DMS79 treated with DMSO at 0.1 percent for 48 hours (cell line): ENCODE data around the gene FRMD3.
"Not testable (repeated sequence)": the region's sequence is repeated elsewhere in the genome, so short reads cannot be mapped to it uniquely, and the experiment has no call there.

Experiments
- DNase-seq: peaks from one replicate; lab custom pipeline; 2025; lab: John Stamatoyannopoulos, UW

FRMD3 gene

GRCh38 chr9:83388346-83388745 is 149.9 kb downstream of the FRMD3 start:
- DNase-seq = no peak

DNA sequence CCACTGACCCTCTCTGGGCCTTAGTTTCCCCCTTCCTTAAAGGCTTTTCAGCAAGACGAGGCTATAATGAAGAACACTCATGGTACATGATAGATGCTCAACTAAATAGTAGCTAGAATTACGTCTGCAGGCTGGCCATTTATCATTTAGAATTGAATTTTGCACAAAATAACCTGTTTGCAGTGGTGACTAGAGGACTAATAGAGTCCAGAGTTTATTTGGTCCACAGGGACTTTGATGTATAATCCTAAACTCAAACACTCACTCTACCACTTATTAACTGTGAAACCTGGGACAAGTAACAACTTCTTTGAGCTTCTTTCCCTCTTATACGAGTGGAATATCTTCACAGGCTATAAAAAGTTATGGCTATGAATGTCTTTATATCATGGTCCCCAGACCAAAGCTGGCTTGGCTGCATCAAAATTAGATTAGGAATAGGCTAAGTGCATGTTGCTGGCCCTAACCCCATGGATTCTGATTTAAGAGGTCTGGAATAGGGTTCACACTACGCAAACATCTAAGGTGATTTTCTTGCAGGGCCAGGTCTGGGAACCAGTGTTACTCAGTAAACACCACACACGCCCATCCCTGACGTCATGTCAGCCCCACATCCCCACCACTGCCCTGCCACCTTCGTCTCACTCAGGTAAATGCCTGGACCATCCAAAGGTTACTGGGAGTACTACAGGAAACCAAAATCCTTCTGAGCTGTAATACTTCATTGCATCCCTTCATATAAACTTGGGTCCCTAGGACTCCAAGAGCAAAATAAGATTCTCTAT is 150.6 kb downstream of the FRMD3 start:
- no peak for DNase-seq

GRCh38 chr9:83385317-83385716 is 152.9 kb downstream of the FRMD3 start:
- DNase-seq = no peak

- DNase-seq = peak; percentile 23
These were observed 154.0 kb downstream of the FRMD3 start for GRCh38 chr9:83384214-83384613.

DNA sequence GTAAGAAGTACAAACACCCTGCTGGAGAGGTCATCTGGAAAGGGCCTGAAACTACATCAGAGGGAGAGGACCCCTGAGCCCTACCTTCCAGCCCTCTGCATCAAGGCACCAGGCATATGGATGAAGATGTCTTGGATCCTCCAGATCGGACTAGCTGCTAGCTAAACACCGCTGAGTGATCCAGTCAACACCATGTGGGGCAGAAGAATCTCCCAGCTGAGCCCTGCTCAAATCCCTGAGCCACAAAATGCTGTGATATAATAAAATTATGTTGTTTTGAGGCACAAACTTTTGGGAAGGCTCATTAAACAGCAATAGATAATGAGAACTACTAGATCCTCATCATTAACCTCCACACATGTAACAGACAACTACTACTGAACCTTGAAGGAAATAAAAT is 155.2 kb downstream of the FRMD3 start:
- DNase-seq = no peak

- no peak for DNase-seq
These were observed 155.8 kb downstream of the FRMD3 start for GRCh38 chr9:83382421-83382820.

- DNase-seq = no peak
These were observed 159.2 kb downstream of the FRMD3 start for GRCh38 chr9:83379045-83379444.

DNA sequence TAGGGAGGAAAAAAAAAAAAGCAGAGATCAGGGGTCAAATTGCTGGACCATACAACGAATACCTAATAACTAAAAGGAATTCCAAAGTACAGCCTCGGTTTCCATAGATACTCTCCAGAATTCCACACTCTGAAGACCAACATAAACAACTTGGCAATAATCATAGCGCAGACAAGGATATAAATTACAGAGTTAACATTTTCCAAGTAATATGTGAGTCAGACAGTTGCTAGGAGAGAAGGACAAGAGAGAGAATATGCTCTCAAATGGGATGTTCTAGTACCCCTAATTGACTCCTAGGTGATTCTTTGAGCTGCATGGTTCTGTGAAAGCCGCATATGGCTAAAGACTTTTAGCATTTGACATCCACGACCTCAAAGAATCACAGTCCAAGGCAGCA is 165.2 kb downstream of the FRMD3 start:
- no peak for DNase-seq

DNA sequence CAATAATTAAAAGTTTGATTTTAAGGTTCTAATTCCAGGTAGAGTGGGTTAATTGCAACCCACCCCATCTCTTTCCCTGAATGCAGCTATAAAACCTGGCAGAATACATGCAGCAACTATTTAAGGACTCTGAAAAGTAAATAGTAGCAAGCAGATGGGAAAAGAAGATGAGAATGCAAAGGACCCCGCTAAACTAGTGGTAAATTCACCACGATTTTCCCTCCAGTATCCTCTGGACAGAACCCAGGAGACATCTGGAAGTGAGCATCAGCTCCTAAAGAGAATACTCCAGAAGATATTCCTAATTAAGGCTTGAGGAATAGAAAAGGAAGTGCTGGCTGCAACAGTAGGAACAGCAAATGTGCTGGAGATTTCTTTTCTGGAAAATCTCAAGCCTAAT is 170.9 kb downstream of the FRMD3 start:
- DNase-seq = no peak

GRCh38 chr9:83362341-83362995 is 175.7 kb downstream of the FRMD3 start:
- no peak for DNase-seq

DNA sequence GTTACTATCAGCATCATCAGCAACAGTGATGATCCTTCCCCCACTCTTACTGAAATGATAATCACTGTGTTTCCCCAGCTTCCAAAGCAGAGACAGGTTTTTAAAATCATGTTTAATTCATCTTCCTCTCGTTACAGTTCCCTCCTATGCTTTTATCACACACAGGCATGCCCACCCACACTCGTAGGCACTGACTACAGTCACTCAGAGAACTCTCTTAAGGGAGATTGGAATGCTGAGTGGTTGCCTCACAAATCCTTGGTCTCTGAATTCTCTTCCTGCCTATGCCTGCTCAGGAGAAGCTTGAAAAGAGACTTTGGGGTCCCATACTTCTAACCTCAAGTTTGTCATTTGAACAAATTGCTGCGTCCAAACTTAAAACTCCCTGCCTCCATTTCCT is 179.2 kb downstream of the FRMD3 start:
- no peak for DNase-seq

DNA sequence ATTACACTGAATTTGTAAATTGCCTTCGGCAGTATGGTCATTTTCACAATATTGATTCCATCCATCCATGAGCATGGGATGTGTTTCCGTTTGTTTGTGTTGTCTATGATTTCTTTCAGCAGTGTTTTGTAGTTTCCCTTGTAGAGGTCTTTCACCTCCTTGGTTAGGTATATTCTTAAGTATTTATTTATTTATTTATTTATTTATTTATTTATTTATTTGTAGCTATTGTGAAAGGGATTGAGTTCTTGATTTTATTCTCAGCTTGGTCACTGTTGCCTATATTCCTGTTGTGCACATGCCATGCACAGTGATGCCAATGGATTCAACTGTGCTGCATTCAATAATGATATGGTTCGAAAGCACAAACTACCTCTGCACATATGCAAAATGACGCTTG is 179.7 kb downstream of the FRMD3 start:
- DNase-seq = not testable (repeated sequence)

DNA sequence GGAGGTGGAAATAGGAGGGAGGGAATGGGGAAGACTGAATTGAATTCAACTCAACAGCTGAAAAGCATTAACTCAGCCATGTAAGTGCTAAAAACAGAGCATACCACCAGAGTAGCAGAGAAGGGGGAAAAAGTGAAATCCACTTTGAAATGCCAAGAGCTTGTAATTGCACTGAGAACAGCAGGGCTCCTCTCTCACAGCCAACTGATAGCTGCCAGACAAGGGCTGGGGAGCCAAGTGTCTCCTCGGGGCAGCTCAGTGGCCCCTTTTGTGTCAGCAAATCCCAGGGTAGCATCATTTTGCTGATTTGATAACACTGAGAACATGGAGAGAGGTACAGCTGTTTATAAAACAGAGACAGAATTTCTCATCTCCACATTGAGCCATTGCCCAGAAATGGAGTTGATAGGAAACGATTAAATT is 182.5 kb downstream of the FRMD3 start:
- DNase-seq = no peak

DNA sequence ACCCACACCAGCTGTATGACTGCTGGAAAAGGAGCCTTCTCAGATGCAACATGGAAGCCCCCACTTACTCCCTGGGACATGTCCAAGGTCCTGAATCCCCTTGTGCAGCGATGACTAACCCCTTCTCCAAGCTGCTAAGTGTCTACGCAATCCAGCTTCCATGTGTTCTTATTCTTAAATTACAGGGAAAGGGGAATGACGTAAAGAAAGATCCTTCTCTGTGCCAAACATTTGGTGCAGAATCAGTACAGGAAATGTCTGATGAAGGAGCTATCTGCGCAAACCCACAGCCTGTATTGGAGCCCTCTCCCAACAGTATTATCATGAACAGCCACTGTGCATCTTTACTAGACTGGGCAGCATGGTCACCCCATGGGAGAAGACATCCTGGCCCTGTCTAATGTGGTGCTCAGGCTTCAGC is 183.2 kb downstream of the FRMD3 start:
- no peak for DNase-seq

GRCh38 chr9:83349031-83349430 is 189.2 kb downstream of the FRMD3 start:
- no peak for DNase-seq

GRCh38 chr9:83346655-83347420 is 191.4 kb downstream of the FRMD3 start:
- no peak for DNase-seq

DNA sequence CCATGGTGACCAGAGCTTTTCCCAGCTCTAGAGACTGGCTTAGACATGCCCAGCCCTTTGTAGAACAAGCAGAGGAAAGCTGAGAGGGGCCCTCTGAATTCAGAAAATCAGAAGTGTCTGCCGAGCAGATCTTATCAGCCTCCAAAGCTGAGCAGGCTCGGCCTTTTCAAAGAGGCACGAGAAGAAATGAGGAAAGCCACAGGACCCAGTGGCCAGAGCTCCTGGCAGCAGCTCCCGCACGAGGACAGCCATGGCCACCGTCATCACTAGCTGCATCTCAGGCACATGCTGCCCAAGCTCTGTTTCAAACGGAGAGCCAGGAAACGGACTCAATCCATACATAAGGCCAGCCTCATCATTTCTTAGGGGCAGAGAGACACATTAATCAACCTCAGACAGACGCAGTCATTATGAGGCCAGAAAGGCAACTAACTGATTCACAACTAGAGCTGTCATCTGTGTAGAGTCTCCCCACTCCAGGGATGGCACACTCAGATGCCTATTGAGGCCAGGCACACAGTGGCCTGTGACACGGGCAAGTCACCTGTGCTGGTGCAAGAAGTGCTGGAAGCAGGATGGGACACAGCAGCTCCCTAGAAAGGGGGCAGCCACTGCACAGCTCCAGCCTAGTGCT is 194.7 kb downstream of the FRMD3 start:
- no peak for DNase-seq

- no peak for DNase-seq
These were observed 195.5 kb downstream of the FRMD3 start for GRCh38 chr9:83342731-83343130.

GRCh38 chr9:83342006-83342405 is 196.2 kb downstream of the FRMD3 start:
- no peak for DNase-seq

GRCh38 chr9:83340451-83340850 is 197.8 kb downstream of the FRMD3 start:
- DNase-seq = no peak

GRCh38 chr9:83339435-83339834 is 198.8 kb downstream of the FRMD3 start:
- no peak for DNase-seq

DNA sequence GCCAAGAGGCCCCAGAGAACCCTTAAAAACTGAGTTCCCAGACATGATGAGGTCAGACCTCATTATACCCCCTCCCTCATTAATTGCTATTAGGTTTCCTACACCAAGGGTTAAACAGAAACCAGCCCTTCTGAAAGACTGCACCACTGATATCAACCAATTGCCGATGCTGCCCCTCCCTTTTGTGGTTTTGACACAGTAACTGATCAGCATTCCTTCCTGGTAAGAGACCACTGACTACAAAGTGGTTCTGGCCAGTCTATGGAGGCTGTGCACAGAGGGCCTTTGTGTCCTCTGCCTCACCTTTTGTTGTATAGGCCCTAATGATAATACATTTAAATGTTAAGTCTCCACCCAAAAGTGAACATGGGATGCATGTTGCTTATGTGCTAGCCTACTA is 201.5 kb downstream of the FRMD3 start:
- no peak for DNase-seq
